ENCODE data around the gene ANG. TPM values are rescaled to one million over a fixed set of nuclear protein-coding genes. Genes with fewer than 3 reads are reported as not detected.

ANG gene
- polyA plus RNA-seq, 1 experiment = 5.1 TPM

GRCh38 chr14:20675669-20676068 is 12.9 kb upstream of the ANG start:
- no peaks in the 10 kb centered on the region for H3K27me3 ChIP-seq (ENCODE audit: control insufficient read depth, insufficient read depth, low read length)
- DNase-seq (ENCODE audit: low read depth, low spot score) = no peak
- CTCF ChIA-PET = interaction anchor here (1.6 kb wide), 1 partner anchor 295 kb away, joined by 5 read pairs; no protein-coding TSS in a partner anchor

GRCh38 chr14:20676072-20676471 is 12.5 kb upstream of the ANG start:
- ChIA-PET CTCF (interaction anchor here (1.6 kb wide), 1 partner anchor 295 kb away, joined by 5 read pairs; no protein-coding TSS in a partner anchor), POLR2A (no interaction called here)
- Histone ChIP-seq H3K4me3 (ENCODE audit: low read depth, low read length) (no peak overlapping the region), H3K27me3 (ENCODE audit: control insufficient read depth, insufficient read depth, low read length) (no peaks in the 10 kb centered on the region), H3K9me3 (ENCODE audit: control insufficient read depth, insufficient read depth, low read length) (no peaks in the 10 kb centered on the region; the same call in 1 of the 2 replicates), H3K27ac (ENCODE audit: low read depth, low read length) (no peak overlapping the region)
- TF ChIP-seq CTCF (IDR thresholded peaks at IDR 0.05; ENCODE audit: low read depth, low read length) = no peak
- no peak for DNase-seq (ENCODE audit: low read depth, low spot score)

More at GRCh38 chr14:20675669-20676068, 12.9 kb upstream of the ANG start:
- H3K4me3 ChIP-seq (ENCODE audit: low read depth, low read length) = no peak overlapping the region
- POLR2A ChIA-PET = no interaction called here
- no peaks in the 10 kb centered on the region; the same call in 1 of the 2 replicates for H3K9me3 ChIP-seq (ENCODE audit: control insufficient read depth, insufficient read depth, low read length)
- H3K27ac ChIP-seq (ENCODE audit: low read depth, low read length) = no peak overlapping the region
- TF ChIP-seq CTCF (IDR thresholded peaks at IDR 0.05; ENCODE audit: low read depth, low read length) = no peak

GRCh38 chr14:20679907-20680306 is 8.7 kb upstream of the ANG start:
- Histone ChIP-seq H3K27me3 (ENCODE audit: control insufficient read depth, insufficient read depth, low read length) (no peaks in the 10 kb centered on the region), H3K4me3 (ENCODE audit: low read depth, low read length) (no peak overlapping the region), H3K9me3 (ENCODE audit: control insufficient read depth, insufficient read depth, low read length) (no peaks in the 10 kb centered on the region), H3K27ac (ENCODE audit: low read depth, low read length) (no peak overlapping the region)
- no peak for DNase-seq (ENCODE audit: low read depth, low spot score)
- ChIA-PET CTCF (interaction anchor here (1.3 to 3.0 kb wide), 4 partner anchors 11 to 179 kb away, joined by 3 to 22 read pairs (median 18); no protein-coding TSS in a partner anchor), POLR2A (no interaction called here)
- no peak for TF ChIP-seq CTCF (IDR thresholded peaks at IDR 0.05; ENCODE audit: low read depth, low read length)

GRCh38 chr14:20680363-20680762 is 8.2 kb upstream of the ANG start:
- peak overlapping the region; percentile 86 for H3K4me3 ChIP-seq (ENCODE audit: low read depth, low read length)
- POLR2A ChIA-PET = no interaction called here

More at GRCh38 chr14:20680363-20680762, 8.2 kb upstream of the ANG start:
- no peaks in the 10 kb centered on the region for H3K27me3 ChIP-seq (ENCODE audit: control insufficient read depth, insufficient read depth, low read length)
- no peaks in the 10 kb centered on the region for H3K9me3 ChIP-seq (ENCODE audit: control insufficient read depth, insufficient read depth, low read length)
- no peak overlapping the region for H3K27ac ChIP-seq (ENCODE audit: low read depth, low read length)
- CTCF ChIA-PET = interaction anchor here (0.8 to 3.0 kb wide), 6 partner anchors 11 to 291 kb away, joined by 3 to 22 read pairs (median 14); no protein-coding TSS in a partner anchor
- DNase-seq (ENCODE audit: low read depth, low spot score) = no peak
- no peak for TF ChIP-seq CTCF (IDR thresholded peaks at IDR 0.05; ENCODE audit: low read depth, low read length)
